Measurements from ENCODE around the gene CR1L. TPM values are rescaled to one million over a fixed set of nuclear protein-coding genes. Genes with fewer than 3 reads are reported as not detected.

Gene CR1L
- total RNA-seq, 1 experiment from 2014 or later, result 13.7 TPM

DNA sequence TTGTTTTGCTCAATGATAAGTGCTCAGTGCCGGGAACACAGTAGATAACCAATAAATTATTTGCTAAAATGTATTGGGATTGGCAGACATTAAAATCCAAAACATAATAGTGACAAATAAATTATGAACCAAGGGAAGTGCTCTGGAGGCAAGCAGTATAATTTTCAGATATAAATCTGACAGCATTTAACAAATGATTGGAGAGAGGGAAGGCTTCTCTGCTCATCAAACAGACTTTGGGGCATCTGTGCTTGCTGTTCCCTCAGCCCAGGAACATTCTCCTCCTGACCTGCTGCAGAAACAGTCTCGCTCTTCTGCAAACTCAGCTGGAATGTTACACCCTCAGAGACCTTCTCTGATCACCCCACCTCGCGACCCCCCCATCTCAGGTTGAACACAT, 109.1 kb downstream of the CR1L start:
- H3K36me3 Mint-ChIP-seq, result peaks cover 30% of the 10 kb centered on the region
- TF ChIP-seq ZNF416 (CRISPR knock-in tag; IDR thresholded peaks at IDR 0.05) (no peak), SP1 (CRISPR knock-in tag; conservative IDR thresholded peaks at IDR 0.05) (no peak), ZNF317 (CRISPR knock-in tag; IDR thresholded peaks at IDR 0.05; ENCODE audit: borderline replicate concordance, low read depth) (no peak), PRDM15 (CRISPR knock-in tag; IDR thresholded peaks at IDR 0.05) (no peak), HMGA2 (CRISPR knock-in tag; IDR thresholded peaks at IDR 0.05) (no peak), ZNF219 (CRISPR knock-in tag; IDR thresholded peaks at IDR 0.05; ENCODE audit: borderline replicate concordance) (no peak), NFE2L1 (CRISPR knock-in tag; IDR thresholded peaks at IDR 0.05) (no peak), AFF4 (CRISPR knock-in tag; IDR thresholded peaks at IDR 0.05; ENCODE audit: borderline replicate concordance) (no peak), STAT6 (CRISPR knock-in tag; conservative IDR thresholded peaks at IDR 0.05; ENCODE audit: low read depth) (no peak), ZNF281 (CRISPR knock-in tag; IDR thresholded peaks at IDR 0.05) (no peak), PRRX2 (CRISPR knock-in tag; IDR thresholded peaks at IDR 0.05) (no peak), FOXP1 (CRISPR knock-in tag; IDR thresholded peaks at IDR 0.05; ENCODE audit: borderline replicate concordance) (no peak), NR2C2 (CRISPR knock-in tag; IDR thresholded peaks at IDR 0.05) (no peak), NFATC4 (CRISPR knock-in tag; IDR thresholded peaks at IDR 0.05) (no peak), GTF2I (CRISPR knock-in tag; conservative IDR thresholded peaks at IDR 0.05) (no peak)
- TF ChIP-seq, protein P1, sequence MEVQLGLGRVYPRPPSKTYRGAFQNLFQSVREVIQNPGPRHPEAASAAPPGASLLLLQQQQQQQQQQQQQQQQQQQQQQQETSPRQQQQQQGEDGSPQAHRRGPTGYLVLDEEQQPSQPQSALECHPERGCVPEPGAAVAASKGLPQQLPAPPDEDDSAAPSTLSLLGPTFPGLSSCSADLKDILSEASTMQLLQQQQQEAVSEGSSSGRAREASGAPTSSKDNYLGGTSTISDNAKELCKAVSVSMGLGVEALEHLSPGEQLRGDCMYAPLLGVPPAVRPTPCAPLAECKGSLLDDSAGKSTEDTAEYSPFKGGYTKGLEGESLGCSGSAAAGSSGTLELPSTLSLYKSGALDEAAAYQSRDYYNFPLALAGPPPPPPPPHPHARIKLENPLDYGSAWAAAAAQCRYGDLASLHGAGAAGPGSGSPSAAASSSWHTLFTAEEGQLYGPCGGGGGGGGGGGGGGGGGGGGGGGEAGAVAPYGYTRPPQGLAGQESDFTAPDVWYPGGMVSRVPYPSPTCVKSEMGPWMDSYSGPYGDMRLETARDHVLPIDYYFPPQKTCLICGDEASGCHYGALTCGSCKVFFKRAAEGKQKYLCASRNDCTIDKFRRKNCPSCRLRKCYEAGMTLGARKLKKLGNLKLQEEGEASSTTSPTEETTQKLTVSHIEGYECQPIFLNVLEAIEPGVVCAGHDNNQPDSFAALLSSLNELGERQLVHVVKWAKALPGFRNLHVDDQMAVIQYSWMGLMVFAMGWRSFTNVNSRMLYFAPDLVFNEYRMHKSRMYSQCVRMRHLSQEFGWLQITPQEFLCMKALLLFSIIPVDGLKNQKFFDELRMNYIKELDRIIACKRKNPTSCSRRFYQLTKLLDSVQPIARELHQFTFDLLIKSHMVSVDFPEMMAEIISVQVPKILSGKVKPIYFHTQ (CRISPR knock-in tag; IDR thresholded peaks at IDR 0.05), result no peak
- TF ChIP-seq, protein P2, sequence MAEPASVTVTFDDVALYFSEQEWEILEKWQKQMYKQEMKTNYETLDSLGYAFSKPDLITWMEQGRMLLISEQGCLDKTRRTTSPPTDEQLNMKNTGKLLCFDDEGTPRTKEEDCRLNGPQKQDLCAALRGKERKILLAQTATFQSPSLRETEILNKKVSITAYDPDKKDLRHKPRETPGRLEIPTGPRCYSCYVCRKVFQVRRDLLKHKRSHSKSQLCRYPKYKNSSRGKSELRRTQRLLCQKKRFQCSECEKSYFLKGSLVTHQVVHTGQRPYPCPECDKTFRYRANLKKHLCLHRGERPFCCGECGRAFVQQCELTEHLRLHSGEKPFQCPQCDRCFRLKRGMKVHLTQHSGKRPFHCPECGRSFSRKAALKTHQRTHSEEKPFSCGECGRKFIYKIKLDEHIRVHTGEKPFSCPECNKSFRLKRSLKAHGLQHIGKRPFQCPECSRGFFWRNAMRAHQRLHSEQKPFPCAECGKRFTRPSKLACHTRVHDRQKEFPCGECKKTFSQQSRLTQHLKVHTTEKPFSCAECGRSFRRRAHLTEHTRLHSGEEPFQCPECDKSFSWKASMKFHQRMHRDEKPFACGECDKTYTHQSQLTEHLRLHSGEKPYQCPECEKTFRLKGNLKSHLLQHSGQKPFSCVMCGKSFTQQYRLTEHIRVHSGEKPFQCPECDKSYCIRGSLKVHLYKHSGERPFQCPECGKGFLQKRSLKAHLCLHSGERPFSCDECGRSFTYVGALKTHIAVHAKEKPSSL (CRISPR knock-in tag; conservative IDR thresholded peaks at IDR 0.05), result no peak
- TF ChIP-seq, protein P3, sequence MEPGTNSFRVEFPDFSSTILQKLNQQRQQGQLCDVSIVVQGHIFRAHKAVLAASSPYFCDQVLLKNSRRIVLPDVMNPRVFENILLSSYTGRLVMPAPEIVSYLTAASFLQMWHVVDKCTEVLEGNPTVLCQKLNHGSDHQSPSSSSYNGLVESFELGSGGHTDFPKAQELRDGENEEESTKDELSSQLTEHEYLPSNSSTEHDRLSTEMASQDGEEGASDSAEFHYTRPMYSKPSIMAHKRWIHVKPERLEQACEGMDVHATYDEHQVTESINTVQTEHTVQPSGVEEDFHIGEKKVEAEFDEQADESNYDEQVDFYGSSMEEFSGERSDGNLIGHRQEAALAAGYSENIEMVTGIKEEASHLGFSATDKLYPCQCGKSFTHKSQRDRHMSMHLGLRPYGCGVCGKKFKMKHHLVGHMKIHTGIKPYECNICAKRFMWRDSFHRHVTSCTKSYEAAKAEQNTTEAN (CRISPR knock-in tag; IDR thresholded peaks at IDR 0.05), result no peak
- H3K4me1 Mint-ChIP-seq, result peaks cover 52% of the 10 kb centered on the region
- DNase-seq (ENCODE audit: low spot score) (no peak), ATAC-seq (no peak)
- peak overlapping the region; percentile 99 for H3K4me3 Mint-ChIP-seq
- H3K27me3 Mint-ChIP-seq (ENCODE audit: low read depth), result no peaks in the 10 kb centered on the region
- H3K27ac Mint-ChIP-seq, result peak overlapping the region; percentile 24; the same call in 1 of the 2 replicates
- CTCF ChIA-PET, result interaction anchor here (0.6 to 2.1 kb wide), 4 partner anchors 43 to 55 kb away, joined by 3 to 9 read pairs (median 4); no protein-coding TSS in a partner anchor
- POLR2A ChIA-PET, result no interaction called here
- no peaks in the 10 kb centered on the region for H3K9me3 Mint-ChIP-seq

All from WTC11 (cell line).